IPS-NIHi11 (cell line): Measurements from ENCODE around the gene DCLK1.

Experiments used
- DNase-seq: peaks from one replicate; pipeline ENCODE4 v3.0.0; 2012; ENCODE audit warnings: mixed read lengths, low spot score

The DCLK1 gene

DNA sequence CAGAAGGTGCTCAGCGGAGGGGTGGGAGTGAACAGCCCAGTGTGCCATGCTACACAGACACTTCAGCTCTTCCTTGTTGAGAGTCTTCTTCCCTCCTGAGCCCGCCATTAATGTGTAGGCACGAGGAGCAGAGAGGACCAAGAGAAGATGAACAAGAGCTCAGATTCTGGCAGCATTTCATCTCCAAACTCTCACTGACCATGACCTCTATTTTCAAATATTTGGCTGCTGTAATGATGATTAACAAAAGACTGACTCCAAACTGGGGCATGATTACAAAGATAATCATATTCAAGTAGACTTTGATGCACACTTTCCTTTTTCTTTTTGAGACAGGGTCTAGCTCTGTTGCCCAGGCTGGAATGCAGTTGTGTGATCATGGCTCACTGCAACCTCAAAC, 236.5 kb downstream of the DCLK1 start:
- no peak for DNase-seq

DNA sequence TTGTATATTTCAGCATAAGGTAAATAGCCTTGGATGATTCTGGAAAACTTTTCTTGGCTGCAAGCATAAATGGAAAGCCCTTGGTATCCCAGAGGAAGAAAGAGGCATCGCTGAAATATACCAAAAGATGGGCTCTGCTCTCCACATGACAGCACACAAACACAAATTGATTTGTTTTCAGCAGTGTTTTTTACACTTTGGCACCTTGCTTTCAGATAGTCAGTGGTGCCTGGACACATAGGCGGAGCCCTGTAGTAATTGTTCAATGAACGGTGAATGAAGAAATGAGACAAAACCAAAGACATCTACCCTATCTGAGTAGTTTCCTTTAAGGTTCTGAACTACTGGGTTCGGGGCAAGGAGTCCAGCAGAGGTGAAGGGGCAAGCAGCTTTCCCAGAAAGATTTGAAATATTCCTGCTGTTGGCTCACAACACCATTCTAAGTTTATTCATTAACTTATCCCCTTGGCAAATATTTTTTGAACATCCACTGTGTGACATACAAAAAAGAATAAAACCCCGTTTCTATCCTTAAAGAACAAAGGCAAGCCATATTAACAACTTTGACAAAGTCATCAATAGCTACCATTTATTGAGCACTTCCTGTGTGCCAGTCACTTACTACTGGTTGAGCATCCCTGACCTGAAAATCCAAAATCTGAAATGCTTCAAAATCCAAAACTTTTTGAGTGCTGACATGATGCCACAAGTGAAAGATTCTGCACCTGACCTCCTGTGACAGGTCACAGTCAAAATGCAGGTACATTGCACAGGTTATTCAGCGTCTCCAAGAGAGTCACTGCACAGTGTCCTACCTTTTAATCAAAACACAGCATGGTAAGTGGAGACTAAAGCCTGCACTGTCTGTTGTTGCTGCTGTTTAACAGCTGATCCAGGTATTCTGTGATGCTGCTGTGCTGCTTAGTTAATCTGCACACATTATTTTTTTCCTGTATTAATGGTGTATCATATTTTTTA, 238.1 kb downstream of the DCLK1 start:
- no peak for DNase-seq

DNA sequence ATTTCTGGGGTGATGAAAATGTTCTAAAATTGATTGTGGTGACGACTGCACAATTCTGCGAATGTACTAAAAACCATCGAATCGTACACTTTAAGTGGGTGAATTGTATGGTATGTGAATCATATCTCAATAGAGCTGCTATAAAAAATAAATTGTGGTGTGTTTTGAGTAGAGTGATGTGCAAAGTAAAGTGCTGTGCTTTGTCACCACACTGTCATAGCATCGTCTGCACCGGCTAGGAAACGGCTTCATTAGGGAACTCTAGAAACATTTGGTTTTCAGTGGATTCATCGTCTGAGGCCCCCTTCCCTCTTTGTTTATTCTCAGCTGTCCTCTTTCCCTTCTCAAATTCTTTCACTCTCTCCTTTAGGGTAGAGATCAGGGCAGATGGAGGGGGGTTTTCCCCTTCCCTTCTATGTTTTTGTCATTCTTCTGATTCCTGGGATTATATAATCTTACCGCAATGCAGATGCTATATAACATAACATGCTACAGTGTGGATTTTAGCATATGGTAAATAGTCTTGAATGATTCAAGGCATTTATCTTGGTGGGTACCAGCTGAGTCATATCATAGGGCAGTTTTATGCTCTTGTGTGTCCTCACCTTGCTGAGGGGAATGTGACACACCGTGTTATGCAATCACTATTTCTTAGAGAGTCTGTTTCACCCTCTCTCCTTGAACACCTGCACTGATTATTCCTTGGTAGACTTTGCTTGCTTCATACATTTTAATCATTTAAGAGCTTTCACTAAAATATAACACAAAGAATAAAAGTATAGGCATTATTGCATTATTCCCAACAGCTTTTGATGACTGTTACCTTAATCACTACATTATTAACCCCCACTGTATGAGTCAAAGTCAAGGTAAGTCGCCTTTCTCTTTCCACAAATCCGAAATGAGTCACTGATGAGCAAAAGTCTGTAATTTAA, 239.4 kb downstream of the DCLK1 start:
- no peak for DNase-seq

DNA sequence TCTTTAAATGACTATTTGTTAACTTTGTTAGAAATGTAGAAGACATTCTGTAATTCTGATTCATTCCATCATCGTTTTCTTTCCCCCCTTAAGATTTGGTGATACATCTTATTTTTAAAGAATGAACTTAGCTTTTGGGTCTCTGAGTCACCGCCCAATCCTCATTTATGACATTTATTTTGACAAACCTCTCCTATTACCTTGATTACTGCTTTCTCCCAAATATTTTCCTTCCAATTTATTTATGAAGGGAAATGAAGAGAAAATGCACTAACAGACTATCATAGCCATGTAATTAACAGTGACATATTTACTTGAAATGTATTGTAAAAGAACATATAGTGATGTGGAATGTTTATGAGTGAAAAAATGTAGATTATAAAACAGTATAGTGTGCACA, 241.6 kb downstream of the DCLK1 start:
- DNase-seq: no peak

DNA sequence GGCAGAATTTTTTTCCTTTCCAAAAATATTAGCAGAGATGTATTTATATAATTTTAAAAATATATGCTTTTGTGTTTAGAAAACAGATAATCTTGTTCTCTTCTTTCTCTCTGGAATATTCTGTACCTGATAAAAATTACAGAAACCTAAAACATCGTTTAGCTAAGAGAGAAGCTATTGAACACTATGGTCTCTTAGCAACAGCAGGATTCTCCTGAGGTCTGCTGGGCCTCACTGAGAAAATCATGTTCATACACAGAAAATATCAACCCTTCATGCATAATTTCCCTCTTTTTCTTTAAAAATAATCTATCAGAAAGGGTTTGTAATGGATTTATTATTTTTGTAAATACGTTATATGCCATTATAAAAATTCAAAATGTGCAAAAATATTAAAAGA, 242.2 kb downstream of the DCLK1 start:
- no peak for DNase-seq

DNA sequence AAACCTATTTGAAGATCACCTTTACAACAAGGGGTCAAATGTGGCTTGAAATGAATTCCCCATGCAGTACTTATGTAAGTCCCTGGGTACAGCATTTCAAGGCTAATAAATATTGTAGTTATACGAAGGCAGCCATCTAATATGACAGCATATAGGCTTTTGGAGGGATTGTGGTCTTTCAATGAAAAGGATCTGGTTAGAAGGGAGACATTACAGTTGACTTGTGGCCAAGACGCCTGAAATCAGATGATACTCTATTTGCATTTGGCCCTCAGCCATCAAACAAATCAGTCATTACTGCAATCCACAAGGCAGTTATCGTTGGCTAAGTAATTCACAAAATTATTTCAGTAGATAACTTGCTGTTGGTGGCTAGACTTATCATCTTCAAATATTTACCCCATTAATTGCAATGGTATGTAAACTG, 242.7 kb downstream of the DCLK1 start:
- DNase-seq: no peak

DNA sequence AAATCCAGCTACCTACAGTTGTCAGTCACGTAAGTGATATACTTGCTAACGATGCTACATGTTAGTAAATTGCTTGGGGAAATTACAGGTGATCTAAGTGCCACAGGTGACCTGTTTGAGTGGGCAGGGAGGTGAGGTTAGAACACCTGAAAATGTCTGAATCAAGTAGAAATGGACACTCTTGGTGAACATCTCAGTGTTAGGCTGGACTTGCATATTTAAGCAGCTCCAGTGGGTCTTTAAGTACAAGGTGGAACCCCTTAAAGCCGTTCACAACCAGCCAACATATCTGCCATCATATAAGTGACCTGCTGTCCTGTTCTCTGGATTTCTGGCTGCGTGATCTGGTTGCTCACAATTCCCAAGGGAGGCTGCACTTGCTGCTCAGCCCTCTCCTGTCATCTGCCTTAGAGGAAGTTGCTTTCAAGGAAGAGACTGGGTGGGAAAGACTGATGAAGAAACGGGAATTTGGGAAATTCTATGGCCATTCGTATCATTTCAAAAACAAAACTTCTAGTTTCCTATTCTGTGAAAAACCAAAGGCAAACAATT, 244.0 kb downstream of the DCLK1 start:
- DNase-seq: no peak

DNA sequence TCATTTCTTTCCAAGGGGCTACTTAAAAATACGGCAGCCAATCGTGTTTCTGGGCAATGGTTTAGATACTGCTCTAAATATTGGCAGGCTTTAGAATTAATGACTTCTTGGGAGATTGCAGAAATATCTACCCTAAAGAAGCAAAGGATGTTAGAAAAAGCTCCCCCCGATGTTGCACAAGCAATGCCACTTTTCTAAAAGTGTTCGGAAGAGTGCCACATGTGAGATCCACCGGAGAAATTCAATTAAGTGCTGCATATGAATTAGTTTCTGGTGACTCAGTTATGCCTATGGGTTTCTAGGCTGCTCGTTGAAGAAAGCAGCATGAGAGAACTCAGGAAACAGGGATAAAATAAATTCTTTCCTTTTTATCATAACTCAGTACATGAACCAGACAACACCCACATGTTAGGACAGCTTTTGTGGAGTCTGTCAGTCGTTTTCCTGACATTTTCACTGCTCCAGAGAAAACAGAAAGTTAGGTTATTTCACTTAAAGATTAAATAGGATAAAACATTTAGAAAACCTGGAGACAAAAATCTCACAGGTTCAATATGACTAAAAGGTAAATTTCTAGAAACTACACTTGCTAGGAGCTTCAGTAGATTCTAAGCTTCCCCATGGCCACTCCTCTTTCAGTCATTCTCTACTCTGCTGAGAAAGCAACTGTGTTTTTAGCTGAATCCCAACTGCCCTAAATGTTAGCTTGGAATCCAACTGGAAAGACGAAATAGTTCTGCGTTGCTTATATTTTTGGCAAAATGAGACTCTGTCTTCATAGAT, 244.7 kb downstream of the DCLK1 start:
- DNase-seq: no peak

DNA sequence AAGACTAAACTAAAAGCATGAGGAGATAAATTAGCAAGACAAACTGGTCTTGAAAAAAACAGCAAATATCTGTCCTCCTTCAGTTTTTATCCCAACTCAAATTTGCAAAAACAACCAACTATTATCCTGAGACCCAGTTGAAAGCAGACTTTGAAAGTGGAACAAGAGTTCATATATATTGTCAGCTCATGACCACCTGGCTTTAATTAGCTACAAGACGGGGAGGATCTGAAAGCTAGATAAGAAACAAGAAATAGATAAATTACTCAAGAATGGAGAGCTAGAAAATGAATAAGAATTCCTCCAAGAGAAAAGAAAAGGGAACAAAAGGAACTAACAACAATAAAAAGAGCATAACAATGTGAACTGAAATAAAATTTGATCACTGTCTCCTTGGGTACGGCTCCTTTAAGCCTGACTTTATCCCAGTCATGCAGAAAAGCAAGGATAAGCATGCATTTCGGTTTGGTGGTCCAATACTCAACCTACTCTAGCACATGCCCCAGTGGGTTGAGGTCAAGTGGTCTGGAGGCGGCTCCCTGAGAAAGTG, 246.9 kb downstream of the DCLK1 start:
- DNase-seq: no peak

DNA sequence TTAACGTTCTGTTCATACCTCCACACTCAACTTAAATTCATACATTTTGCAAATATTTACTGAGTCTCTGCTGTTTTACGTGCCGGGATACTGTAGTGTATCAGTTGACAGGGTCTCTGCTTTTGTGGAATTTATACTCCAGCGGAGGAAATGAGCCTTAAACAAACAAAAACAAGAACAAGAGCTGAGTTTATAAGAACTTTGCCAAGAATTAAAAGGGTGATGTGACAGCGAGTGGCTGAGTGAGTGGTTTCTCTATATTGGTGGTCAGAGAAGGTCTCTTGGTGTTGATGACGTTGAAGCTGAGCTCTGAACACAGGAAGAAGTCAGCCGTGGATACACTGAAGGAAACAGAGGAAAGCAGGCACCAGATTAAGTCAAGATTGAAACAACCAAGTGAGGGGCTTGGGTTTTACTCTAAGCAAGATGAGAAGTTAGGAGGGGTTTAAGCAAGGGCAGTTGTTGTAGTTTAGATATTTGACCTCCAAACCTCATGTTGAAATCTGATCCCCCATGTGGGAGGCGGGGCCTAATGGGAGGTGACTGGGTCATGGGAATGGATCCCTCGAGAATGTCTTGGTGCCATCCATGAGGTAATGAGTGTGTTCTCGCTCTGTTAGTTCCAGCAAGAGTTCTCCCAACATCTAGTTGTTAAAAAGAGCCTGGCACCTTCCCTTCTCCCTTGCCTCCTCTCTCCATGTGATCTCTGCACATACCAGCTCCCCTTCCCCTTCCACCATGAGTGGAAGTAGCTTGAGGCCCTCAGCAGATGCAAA, 248.3 kb downstream of the DCLK1 start:
- DNase-seq: no peak

DNA sequence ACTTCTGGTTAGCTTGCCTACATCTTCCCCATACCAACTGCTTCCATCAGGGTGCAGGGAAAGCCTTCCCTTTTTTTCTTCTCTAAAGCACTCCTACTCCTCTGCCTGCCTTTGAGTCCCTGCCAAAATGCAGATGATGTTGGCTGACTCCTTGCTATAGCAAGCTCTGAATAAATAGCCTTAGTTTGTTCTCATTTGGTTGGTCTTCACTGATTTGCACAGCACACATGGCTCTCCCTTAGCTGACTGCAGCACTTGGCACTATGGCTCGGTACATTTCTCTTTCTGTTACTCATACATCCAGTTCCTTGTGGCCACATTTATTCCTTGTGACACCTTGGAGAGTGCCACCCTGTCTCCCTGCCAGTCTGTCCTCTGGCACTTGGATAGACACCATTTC, 249.8 kb downstream of the DCLK1 start:
- no peak for DNase-seq

DNA sequence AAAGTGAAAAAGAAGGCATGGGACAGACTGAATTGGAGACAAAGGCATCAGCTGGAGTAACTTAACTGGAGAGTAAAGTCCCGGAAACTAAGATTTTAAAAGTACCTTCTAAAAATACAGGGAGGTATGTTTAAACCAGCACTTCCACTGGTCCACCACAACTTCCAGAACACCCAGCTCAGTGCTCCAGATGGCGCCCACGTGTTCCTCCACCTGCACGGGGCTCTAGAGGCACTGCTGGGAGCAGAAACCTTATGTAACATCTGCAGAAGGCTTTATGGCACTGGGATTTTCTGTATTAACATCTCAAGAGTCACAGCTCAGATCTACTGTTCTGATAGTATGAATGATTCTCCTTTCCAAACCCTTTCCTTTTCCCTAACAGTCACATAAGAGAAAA, 252.1 kb downstream of the DCLK1 start:
- no peak for DNase-seq

DNA sequence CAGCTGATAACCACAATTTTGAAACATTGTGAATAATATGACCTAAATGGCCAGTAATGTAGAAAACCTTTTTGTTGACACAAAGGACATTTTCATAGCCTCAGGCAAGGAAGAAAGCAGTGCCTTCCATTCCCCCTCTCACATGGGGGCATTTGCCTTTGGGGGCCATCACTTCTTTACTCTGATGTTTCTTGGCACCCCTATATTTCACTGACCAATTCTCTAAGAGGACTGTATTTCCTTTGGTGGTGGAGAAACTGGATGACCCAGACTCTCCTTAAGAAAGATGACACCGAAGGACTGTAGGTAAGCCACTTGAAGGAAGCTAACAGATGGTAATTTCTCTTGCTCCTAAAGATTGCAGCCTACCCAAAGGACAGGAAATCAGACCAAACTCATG, 254.6 kb downstream of the DCLK1 start:
- DNase-seq: no peak

DNA sequence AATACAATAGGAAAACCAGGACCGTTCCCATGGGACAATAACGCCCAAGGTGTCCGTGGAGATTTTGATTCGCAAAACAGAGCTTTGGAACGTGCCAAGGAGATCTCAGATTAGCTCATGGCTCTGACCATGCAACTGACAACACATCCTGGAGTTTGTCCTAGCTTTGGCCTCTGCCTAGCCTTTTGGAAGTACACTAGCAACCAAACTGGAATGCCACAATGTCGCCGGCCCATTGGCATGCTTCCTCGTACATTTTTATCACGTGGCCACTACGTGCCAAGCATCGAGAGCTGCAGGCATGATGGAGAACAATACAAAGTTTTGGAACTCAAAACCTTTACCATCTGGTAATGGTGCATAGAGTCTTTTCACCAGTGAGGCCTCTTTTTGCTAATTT, 256.5 kb downstream of the DCLK1 start:
- DNase-seq: no peak

DNA sequence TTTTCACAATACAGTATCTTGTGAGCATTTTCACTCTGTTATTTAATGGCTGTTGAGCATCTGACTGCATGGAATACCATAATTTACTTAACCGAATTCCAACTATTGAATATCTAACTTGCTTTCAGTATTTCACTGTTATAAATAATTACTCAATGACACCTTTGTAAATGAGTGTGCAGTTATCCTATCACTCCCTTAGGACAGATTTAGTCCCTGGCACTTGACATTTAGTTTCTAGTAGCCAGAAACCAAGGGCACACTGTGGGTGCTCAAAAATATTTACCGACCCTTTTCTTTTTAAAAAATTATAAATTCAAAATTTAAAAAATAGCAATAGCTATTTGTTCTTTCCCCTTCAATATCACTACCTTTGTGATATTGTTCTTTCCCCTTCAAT, 258.8 kb downstream of the DCLK1 start:
- no peak for DNase-seq

DNA sequence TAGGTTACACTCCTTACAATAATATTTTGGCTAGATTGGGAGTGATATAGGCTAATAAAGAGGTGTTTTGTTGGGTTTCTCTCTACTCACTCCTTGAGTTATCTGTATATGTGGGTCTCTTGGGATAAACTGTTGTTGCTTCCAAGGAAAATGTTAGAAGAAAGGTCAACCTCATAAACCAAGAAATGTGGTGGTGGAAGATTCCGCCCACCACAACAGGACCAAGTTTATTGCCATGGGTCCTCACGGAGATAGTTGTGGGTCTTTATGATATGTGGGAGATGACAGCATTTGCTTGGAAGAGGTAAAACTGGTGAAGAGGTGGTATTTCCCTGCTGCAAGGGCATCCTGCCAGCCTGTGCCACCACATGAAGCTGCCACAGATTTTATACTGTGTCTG, 259.6 kb downstream of the DCLK1 start:
- DNase-seq: no peak

DNA sequence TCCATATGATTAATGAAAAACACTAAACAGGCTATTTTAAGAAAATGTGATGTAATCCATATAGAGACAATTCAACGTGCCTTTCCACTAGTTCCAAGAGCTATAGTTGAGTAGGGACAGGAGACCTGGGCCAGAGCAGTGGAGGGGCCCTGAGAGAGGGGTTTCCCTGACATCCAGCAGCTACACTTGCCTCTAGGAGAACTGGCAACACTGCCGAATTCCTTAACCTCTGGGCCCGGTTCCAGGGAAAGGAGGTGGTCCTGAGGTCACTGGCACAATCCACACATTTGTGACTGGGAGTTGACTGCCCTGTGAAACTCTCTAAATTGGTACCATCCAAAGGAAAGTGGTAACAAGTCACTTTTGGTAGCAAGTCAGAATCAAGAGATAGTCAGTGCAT, 264.4 kb downstream of the DCLK1 start:
- DNase-seq: no peak

DNA sequence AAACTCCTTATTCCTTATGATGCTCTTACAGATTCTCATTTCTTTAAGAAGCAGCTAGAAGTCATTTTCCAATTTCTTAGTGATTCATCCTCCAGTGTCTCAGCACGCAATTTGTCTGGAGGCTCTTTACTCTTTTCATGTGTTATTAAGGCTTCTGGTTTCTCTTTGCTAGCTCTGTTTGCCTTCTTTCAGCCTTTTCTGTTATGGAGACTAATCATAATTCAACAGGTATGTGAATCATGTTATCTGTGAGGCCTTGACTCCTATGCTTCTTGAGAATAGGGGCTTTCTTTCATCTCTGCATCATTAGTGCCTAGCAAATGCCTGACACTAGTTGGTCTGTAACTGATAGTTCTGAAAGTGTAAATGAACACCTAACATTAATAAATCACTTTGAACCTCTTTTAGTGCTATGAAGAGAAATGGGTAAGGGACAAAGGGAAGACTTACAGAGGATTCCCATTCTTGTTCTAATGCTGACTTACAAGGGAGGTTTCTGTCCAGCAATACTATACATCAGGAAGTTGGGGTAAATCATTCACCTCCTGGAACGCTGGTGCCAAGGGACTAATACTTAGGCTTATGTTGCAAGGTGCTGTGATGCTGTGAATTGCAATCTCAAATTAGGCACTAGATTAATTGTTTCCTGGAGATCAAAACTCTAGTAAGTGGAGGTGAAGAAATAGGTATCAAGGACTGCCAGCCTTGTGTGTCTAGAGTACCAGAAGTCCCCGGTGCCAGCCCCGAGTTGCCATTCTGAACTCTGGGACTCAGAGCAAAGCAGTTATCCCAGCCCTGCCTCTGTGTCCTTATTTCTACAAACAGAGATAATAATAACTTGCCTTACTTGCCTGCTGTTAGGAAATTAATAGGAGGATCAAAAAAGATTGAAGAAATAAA, 265.6 kb downstream of the DCLK1 start:
- DNase-seq: no peak

DNA sequence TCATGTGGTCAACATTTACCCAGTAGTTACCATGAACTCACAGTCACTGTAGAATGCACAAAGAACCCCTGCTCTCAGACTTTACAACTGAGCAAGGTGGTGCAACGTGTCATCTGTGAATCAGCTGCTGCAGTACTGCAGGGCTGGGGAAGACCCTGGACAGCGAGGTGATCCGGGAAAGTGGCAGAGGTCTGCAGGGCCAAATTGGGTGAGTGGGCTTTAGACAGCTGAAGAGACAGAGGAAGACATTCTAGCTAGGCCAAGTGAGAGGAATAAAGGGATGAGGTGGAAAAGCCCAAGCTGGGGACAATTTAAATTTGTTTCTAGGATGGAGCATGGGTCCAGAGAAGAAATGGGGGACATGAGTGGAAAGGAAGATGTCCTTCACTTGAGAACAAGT, 270.5 kb downstream of the DCLK1 start:
- DNase-seq: no peak

DNA sequence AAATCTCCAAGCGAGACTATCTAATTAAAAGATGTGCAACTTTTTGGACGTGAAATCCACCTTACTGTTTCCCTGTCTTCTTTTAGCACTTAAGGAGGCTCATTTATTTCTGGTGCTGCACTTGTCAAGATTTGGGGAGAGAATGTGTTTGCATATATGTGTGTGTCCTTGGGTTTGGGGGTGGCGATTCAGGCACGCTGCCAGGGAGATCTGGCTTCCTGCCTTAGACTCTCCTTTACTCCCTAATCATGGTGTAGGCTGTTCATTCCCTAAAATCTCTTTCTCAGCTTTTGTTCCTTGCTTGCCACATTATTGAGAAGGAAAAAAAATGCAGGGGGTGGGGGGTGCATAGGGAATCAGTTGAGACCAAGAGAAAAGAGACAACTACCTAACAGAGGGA, 271.2 kb downstream of the DCLK1 start:
- no peak for DNase-seq
